Pancreas (tissue), 10 donors: Measurements from ENCODE around the gene DIP2B. TPM values are rescaled to one million over a fixed set of nuclear protein-coding genes. Genes with fewer than 3 reads are reported as not detected.
"Not testable (repeated sequence)": the region's sequence is repeated elsewhere in the genome, so short reads cannot be mapped to it uniquely, and the experiment has no call there.

ENCODE experiments used
- ATAC-seq, 4 donors: fragments of 200-7000 bp; cut with Tn5 transposase; one replicate each; pipeline versions ENCODE4 v1.8.0 to v1.9.1; 2020; ENCODE audit warnings: mild to moderate bottlenecking in 4 of 4, moderate library complexity in 4 of 4
- DNase-seq, 6 donors: peaks; one replicate each; pipeline ENCODE4 v3.0.0-alpha.2; 2020
- FAIRE-seq: peaks from 2 replicates; lab custom pipeline; 2012; peaks lifted over from hg19 to GRCh38; lab: Jason Lieb, UNC
- H3K27ac ChIP-seq, 4 donors: fragments of 200-600 bp; sonication (generic); 1 replicate in 3 of 4; 2 replicates in 1 of 4; pipeline versions ENCODE4 v1.5.0 to v1.8.0; 2020
- H3K27me3 ChIP-seq, 4 donors: fragments of 200-600 bp; one replicate each; pipeline ENCODE4 v1.8.0; 2021
- H3K36me3 ChIP-seq, 3 donors: fragments of 200-600 bp; sonication (generic) in 1 of 3; one replicate each; pipeline versions ENCODE4 v1.5.0 to v1.8.0; 2020 to 2021
- H3K4me1 ChIP-seq, 3 donors: fragments of 200-600 bp; one replicate each; pipeline ENCODE4 v1.8.0; 2021
- H3K4me3 ChIP-seq, 4 donors: fragments of 200-600 bp; sonication (generic) in 2 of 4; one replicate each; pipeline versions ENCODE4 v1.5.0 to v1.8.0; 2020 to 2021
- H3K9me3 ChIP-seq, 4 donors: fragments of 200-600 bp; one replicate each; pipeline ENCODE4 v1.8.0; 2021
- WGBS, 2 donors: extraction: QIAGEN DNeasy Blood & Tissue Kit; methylation state at CpG; one replicate each; pipeline ENCODE4 v1.1.7; 2013; 5-methylcytosine and 5-hydroxymethylcytosine counted together
- intact Hi-C, 3 donors: fragments of 100-400 bp; cut with DNase I; formaldehyde crosslinking; loops; one replicate each; pipeline versions ENCODE4 v1.11.1 to v1.14.2; 2022
- polyA plus RNA-seq, 2 donors: library from polyadenylated mRNA; stranded (reverse); fragments of 200-250 nt; gene quantifications; one replicate each; pipeline ENCODE4 v1.2.3, GENCODE V29; 2013
- total RNA-seq, 6 donors: library from RNA; stranded (reverse); fragmentation: NEBNext Ultra II Directional in 4 of 6; extraction: Animal tissue kit (Norgen Biotek cat#: 25700) in 4 of 6; gene quantifications; one replicate each; pipeline versions ENCODE4 v1.2.1 to v1.2.4, GENCODE V29; 2021 to 2023
- TF ChIP-seq, protein P1 (sequence below), 4 donors: fragments of 200-600 bp; sonication (generic) in 3 of 4; IDR thresholded peaks; one replicate each; pipeline versions ENCODE4 v1.5.0 to v1.8.0; 2021; ENCODE audit warnings: antibody characterized with exemption in 4 of 4
- donor health status: healthy with polysubstance abuse.
- donor health status: DM: no; HTN: no; CAD: no; lungs with moderate emphysema.
- donor health status: DM: no; HTN: no; CAD: no.
- donor health status: control.
- donor health status: control.
- donor health status: Bipolar disorder and iron deficiency.
- donor health status: DM: yes; HTN: yes; CAD: no.
- donor health status: DM: no; HTN: no; CAD: no.
- donor health status: DM: no; HTN: no; CAD: no.
- donor health status: DM: yes; HTN: yes; CAD: no.

Gene DIP2B
- total and polyA plus RNA-seq, 8 donors = 3.2 to 15.9 (median 9.2) TPM

DNA sequence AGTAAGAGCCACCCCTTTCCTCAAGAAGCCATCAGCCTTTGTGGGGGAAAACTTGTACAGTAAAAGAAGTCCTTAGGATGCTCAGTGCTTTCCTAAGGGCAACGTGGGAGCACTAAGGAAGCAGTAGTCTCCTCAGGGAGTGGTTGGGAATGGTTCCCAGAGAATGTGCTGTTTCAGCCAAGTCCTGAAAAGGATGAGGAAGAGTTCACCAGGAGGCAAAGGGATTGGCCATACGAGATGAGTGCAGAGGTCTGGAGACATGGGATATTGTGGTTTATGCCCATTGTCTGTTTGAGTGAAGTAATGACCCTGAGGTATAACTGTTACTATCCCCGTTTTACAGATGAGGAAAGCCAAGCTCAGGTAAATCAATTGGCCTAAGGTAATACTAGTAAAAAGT lies 173.1 kb downstream of the DIP2B start:
- Histone ChIP-seq H3K36me3 (peaks cover 0 to 24% (median 0%) of the 10 kb centered on the region in 3 donors), H3K27ac (no peak overlapping the region), H3K27me3 (no peaks in the 10 kb centered on the region), H3K4me3 (no peak overlapping the region), H3K4me1 (no peaks in the 10 kb centered on the region), H3K9me3 (no peaks in the 10 kb centered on the region)
- TF ChIP-seq, protein P1, sequence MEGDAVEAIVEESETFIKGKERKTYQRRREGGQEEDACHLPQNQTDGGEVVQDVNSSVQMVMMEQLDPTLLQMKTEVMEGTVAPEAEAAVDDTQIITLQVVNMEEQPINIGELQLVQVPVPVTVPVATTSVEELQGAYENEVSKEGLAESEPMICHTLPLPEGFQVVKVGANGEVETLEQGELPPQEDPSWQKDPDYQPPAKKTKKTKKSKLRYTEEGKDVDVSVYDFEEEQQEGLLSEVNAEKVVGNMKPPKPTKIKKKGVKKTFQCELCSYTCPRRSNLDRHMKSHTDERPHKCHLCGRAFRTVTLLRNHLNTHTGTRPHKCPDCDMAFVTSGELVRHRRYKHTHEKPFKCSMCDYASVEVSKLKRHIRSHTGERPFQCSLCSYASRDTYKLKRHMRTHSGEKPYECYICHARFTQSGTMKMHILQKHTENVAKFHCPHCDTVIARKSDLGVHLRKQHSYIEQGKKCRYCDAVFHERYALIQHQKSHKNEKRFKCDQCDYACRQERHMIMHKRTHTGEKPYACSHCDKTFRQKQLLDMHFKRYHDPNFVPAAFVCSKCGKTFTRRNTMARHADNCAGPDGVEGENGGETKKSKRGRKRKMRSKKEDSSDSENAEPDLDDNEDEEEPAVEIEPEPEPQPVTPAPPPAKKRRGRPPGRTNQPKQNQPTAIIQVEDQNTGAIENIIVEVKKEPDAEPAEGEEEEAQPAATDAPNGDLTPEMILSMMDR (IDR thresholded peaks at IDR 0.05) = no peak
- no peak for ATAC-seq
- FAIRE-seq = no peak
- intact Hi-C loops = no loop called here
- no peak for DNase-seq
- 72 to 83% methylated on average over 3 of the region's 3 CpGs for WGBS, 2 donors

DNA sequence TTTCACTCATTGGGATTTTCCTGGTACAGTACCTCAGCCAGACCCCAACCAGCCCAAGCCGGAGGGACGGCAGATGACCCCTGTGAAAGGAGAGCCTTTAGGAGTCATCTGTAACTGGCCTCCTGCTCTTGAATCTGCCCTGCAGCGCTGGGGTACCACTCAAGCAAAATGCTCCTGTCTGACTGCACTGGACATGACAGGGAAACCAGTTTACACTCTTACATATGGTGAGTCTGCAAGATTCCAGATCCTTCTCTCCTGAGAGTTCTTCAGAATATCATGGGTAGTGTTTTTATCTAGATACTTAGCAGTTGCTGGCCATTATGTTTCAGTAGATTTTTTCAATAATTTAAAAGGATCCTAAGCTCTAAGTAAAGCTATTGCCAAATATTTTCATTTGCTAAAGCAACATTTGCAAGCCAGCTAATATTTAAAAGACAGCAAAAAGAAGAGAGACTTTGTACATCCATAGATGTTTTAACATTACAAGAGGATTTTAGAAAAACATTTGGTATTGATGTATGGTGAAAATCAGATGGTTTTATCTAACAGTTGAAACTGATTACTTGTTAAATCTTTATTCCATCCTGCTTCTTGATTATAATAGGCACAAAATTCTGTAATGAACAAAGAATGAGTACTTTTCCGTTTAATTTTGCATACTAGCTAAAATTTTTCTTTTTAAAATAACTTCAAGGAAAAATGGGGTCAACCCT lies 174.0 kb downstream of the DIP2B start:
- no peak for FAIRE-seq
- Histone ChIP-seq H3K36me3 (peaks cover 0 to 24% (median 0%) of the 10 kb centered on the region in 3 donors), H3K9me3 (no peaks in the 10 kb centered on the region), H3K27ac (no peak overlapping the region), H3K4me1 (no peaks in the 10 kb centered on the region), H3K4me3 (no peak overlapping the region), H3K27me3 (no peaks in the 10 kb centered on the region)
- intact Hi-C loops = no loop called here
- 91 to 93% methylated on average over 4 of the region's 4 CpGs for WGBS, 2 donors
- ATAC-seq = no peak
- DNase-seq = no peak
- TF ChIP-seq, protein P1 (IDR thresholded peaks at IDR 0.05) = no peak

DNA sequence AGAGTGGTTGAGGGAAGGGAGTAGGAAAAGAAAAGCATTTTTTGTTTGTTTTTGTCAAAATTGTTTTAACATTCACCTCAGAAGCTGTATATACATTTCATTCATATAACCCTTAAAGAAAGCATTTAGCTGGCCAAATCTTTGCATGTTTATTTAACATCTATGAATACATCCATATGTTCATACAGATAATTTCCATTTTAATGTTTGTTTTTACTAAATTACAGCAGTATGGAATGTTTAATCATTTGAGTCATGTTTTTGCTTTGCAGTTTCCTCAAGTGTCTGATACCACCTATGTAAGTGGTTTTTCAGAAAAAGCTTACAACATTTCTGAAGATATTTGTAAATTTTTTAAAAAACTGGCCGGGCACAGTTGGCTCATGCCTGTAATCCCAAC lies 174.8 kb downstream of the DIP2B start:
- H3K27me3 ChIP-seq = no peaks in the 10 kb centered on the region
- no peaks in the 10 kb centered on the region for H3K4me1 ChIP-seq
- no peaks in the 10 kb centered on the region for H3K9me3 ChIP-seq
- TF ChIP-seq, protein P1 (IDR thresholded peaks at IDR 0.05) = no peak
- H3K27ac ChIP-seq = no peak overlapping the region
- WGBS, 2 donors = 96 to 98% methylated on average over 1 of the region's 1 CpG
- H3K4me3 ChIP-seq = no peak overlapping the region
- FAIRE-seq = no peak
- ATAC-seq = no peak
- intact Hi-C loops = no loop called here
- DNase-seq = no peak
- peaks cover 0 to 20% (median 0%) of the 10 kb centered on the region in 3 donors for H3K36me3 ChIP-seq

DNA sequence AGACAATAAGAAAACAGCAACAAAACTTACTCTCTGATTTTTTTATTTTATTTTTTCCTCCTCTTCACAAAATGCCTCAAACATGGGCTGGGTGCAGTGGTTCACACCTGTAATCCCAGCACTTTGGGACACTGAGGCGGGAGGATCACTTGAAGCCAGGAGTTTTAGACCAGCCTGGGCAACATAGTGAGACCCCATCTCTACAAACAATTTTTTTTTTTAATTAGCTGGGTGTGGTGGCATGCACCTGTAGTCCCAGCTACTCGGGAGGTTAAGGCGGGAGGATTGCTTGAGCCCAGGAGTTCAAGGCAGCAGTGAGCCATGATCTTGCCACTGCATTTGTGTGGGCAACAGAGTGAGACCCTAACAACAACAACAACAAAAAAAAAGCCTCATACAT lies 176.3 kb downstream of the DIP2B start:
- H3K36me3 ChIP-seq, intact Hi-C loops, ATAC-seq, H3K27me3 ChIP-seq, H3K4me1 ChIP-seq, FAIRE-seq, H3K9me3 ChIP-seq, DNase-seq, H3K4me3 ChIP-seq, H3K27ac ChIP-seq: not testable (repeated sequence)
- WGBS, 2 donors = 99 to 100% methylated on average over 3 of the region's 3 CpGs

DNA sequence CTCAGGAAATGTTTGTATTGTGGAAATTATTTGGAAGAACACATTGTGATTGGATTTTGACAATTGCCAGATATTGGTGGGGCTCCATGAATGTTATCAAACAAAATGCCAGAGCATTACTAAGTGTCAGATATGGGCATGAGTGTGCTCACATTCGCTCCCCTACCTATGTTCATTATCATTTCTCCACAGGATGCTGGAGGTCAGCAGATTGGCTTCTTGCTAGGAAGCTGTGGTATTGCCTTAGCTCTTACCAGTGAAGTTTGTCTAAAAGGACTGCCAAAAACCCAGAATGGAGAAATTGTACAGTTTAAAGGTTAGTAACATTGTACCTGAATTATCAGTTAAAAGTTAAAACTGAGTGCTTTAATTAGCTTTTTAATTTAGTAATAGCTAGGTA lies 180.9 kb downstream of the DIP2B start:
- no peak for FAIRE-seq
- no peaks in the 10 kb centered on the region for H3K27me3 ChIP-seq
- TF ChIP-seq, protein P1 (IDR thresholded peaks at IDR 0.05) = no peak
- 55 to 64% methylated on average over 1 of the region's 1 CpG for WGBS, 2 donors
- ATAC-seq = no peak
- no peaks in the 10 kb centered on the region for H3K4me1 ChIP-seq
- H3K36me3 ChIP-seq = peaks cover 0 to 8% (median 0%) of the 10 kb centered on the region in 3 donors
- no peak for DNase-seq
- no peak overlapping the region for H3K27ac ChIP-seq
- H3K4me3 ChIP-seq = no peak overlapping the region
- H3K9me3 ChIP-seq = no peaks in the 10 kb centered on the region
- intact Hi-C loops = no loop called here
